Esophagus squamous epithelium (tissue), 5 donors: ENCODE data around the gene ADAM19. TPM values are rescaled to one million over a fixed set of nuclear protein-coding genes. Genes with fewer than 3 reads are reported as not detected.

ENCODE experiments used
- DNase-seq: peaks from one replicate; lab custom pipeline; 2025; lab: John Stamatoyannopoulos, UW
- H3K27ac ChIP-seq, 4 donors: fragments of 200-600 bp; sonication (generic); one replicate each; pipeline ENCODE4 v1.5.1; 2016 to 2019; ENCODE audit warnings: mild to moderate bottlenecking in 1 of 4
- H3K27me3 ChIP-seq, 4 donors: fragments of 200-600 bp; sonication (generic); 1 replicate in 3 of 4; 2 replicates in 1 of 4; pipeline versions ENCODE4 v1.5.1 to v1.6.0; 2017 to 2021; ENCODE audit warnings: antibody characterized with exemption in 1 of 4
- H3K36me3 ChIP-seq, 3 donors: fragments of 200-600 bp; sonication (generic); one replicate each; pipeline ENCODE4 v1.5.1; 2016 to 2019
- H3K4me1 ChIP-seq, 3 donors: fragments of 200-600 bp; sonication (generic); one replicate each; pipeline ENCODE4 v1.5.1; 2017 to 2019
- H3K4me3 ChIP-seq, 4 donors: fragments of 200-600 bp; sonication (generic); 1 replicate in 3 of 4; 2 replicates in 1 of 4; pipeline ENCODE4 v1.5.1; 2016 to 2019; ENCODE audit warnings: mild to moderate bottlenecking in 2 of 4, moderate library complexity in 1 of 4
- H3K9me3 ChIP-seq, 3 donors: fragments of 200-600 bp; sonication (generic); one replicate each; pipeline ENCODE4 v1.5.1; 2016 to 2019
- CTCF ChIP-seq, 6 experiments: fragments of 450-650 bp in 4 of 6; fragments of 200-600 bp in 2 of 6; sonication (generic) in 2 of 6; IDR thresholded peaks; one replicate each; pipeline ENCODE4 v1.5.1; 2016 to 2019; ENCODE audit warnings: antibody characterized with exemption in 6 of 6, mild to moderate bottlenecking in 4 of 6, moderate library complexity in 4 of 6
- POLR2A ChIP-seq, 4 donors: fragments of 450-650 bp; IDR thresholded peaks; one replicate each; pipeline ENCODE4 v1.6.1; 2017; ENCODE audit warnings: antibody characterized with exemption in 4 of 4, mild to moderate bottlenecking in 4 of 4, moderate library complexity in 3 of 4
- WGBS, 2 donors: methylation state at CpG; one replicate each; pipeline ENCODE4 v1.1.5; 2018; 5-methylcytosine and 5-hydroxymethylcytosine counted together
- intact Hi-C: fragments of 100-400 bp; cut with DNase I; formaldehyde crosslinking; loops from one replicate; pipeline ENCODE4 v1.15.0; 2022
- total RNA-seq, 4 donors: library from RNA; depleted of rRNA; stranded (reverse); fragments of >200 nt; gene quantifications; one replicate each; pipeline ENCODE4 v1.1.0, GENCODE V29; 2016
- donor health status: DM: yes; HTN: yes; CAD: no.

The ADAM19 gene
- total RNA-seq, 4 donors from 2014 or later = 1.9 to 11.6 (median 4.3) TPM

- intact Hi-C loops = no loop called here
- Histone ChIP-seq H3K4me1 (peaks cover 9 to 99% (median 59%) of the 10 kb centered on the region in 3 donors), H3K4me3 (no peak overlapping the region), H3K27me3 (no peaks in the 10 kb centered on the region), H3K36me3 (no peaks in the 10 kb centered on the region), H3K27ac (peak overlapping the region; percentile 47 to 89 (median 78)), H3K9me3 (no peaks in the 10 kb centered on the region)
- TF ChIP-seq POLR2A (IDR thresholded peaks at IDR 0.05) = no peak
- no peak for TF ChIP-seq CTCF (IDR thresholded peaks at IDR 0.05)
- WGBS, 2 donors = 51 to 62% methylated on average over 10 of the region's 10 CpGs
- no peak for DNase-seq
These were observed 31.6 kb downstream of the ADAM19 start for GRCh38 chr5:157543825-157544622.

- WGBS, 2 donors = 79 to 89% methylated on average over 13 to 14 of the region's 14 CpGs
- Histone ChIP-seq H3K36me3 (no peaks in the 10 kb centered on the region), H3K27ac (peak overlapping the region; percentile 54 to 89 (median 78)), H3K4me1 (peaks cover 9 to 83% (median 45%) of the 10 kb centered on the region in 3 donors), H3K27me3 (no peaks in the 10 kb centered on the region), H3K4me3 (no peak overlapping the region), H3K9me3 (no peaks in the 10 kb centered on the region)
- DNase-seq = no peak
- TF ChIP-seq POLR2A (IDR thresholded peaks at IDR 0.05) = no peak
- TF ChIP-seq CTCF (IDR thresholded peaks at IDR 0.05) = no peak
- intact Hi-C loops = no loop called here
These were observed 33.1 kb downstream of the ADAM19 start for GRCh38 chr5:157542282-157543000.

GRCh38 chr5:157541447-157542118, 34.0 kb downstream of the ADAM19 start:
- Histone ChIP-seq H3K36me3 (peaks cover 0 to 8% (median 0%) of the 10 kb centered on the region in 3 donors), H3K27ac (peak overlapping the region; percentile 54 to 86 (median 78)), H3K4me1 (peaks cover 9 to 74% (median 36%) of the 10 kb centered on the region in 3 donors), H3K27me3 (no peaks in the 10 kb centered on the region), H3K4me3 (peak overlapping the region in 2 of 4 donors; percentile 3 to 40), H3K9me3 (no peaks in the 10 kb centered on the region)
- TF ChIP-seq CTCF (IDR thresholded peaks at IDR 0.05) (no peak), POLR2A (IDR thresholded peaks at IDR 0.05) (no peak)
- DNase-seq = no peak
- intact Hi-C loops = no loop called here
- WGBS, 2 donors = 54 to 57% methylated on average over 6 of the region's 6 CpGs

- peak; percentile 11 for DNase-seq
- WGBS, 2 donors = 35 to 61% methylated on average over 9 to 10 of the region's 11 CpGs
These were observed 34.7 kb downstream of the ADAM19 start for GRCh38 chr5:157540707-157541446.

More at GRCh38 chr5:157540707-157541446, 34.7 kb downstream of the ADAM19 start:
- intact Hi-C loops = no loop called here
- peak overlapping the region; percentile 54 to 86 (median 78) for H3K27ac ChIP-seq
- peaks cover 9 to 69% (median 29%) of the 10 kb centered on the region in 3 donors for H3K4me1 ChIP-seq
- H3K4me3 ChIP-seq = peak overlapping the region in 2 of 4 donors; percentile 3 to 40
- no peaks in the 10 kb centered on the region for H3K27me3 ChIP-seq
- H3K36me3 ChIP-seq = peaks cover 0 to 11% (median 0%) of the 10 kb centered on the region in 3 donors
- TF ChIP-seq CTCF (IDR thresholded peaks at IDR 0.05) = no peak
- peak in 1 of 4 donors; percentile 21 for TF ChIP-seq POLR2A (IDR thresholded peaks at IDR 0.05)
- H3K9me3 ChIP-seq = no peaks in the 10 kb centered on the region
